Body of pancreas (tissue), 4 donors: Measurements from ENCODE around the gene CSH2. TPM values are rescaled to one million over a fixed set of nuclear protein-coding genes. Genes with fewer than 3 reads are reported as not detected.

Experiments
- ATAC-seq: fragments of 150-250 bp; one replicate; pipeline ENCODE4 v1.9.1; 2016
- DNase-seq, 4 donors: peaks; one replicate each; pipeline ENCODE4 v3.0.0-alpha.2; 2019
- H3K27ac ChIP-seq, 4 donors: fragments of 200-600 bp; sonication (generic); 1 replicate in 3 of 4; 2 replicates in 1 of 4; pipeline versions ENCODE4 v1.5.1 to v1.6.1; 2016 to 2019; ENCODE audit warnings: mild to moderate bottlenecking in 1 of 4, mixed read lengths in 1 of 4, moderate library complexity in 1 of 4
- H3K27me3 ChIP-seq, 2 donors: fragments of 200-600 bp; sonication (generic); one replicate each; pipeline ENCODE4 v1.6.0; 2016; ENCODE audit warnings: mild to moderate bottlenecking in 1 of 2
- H3K36me3 ChIP-seq, 2 donors: fragments of 200-600 bp; sonication (generic); replicated peaks in 1 of 2; 2 replicates each; pipeline ENCODE4 v1.5.1; 2016; ENCODE audit warnings: low read depth in 2 of 2; ENCODE audit not compliant: insufficient read depth in 1 of 2
- H3K4me1 ChIP-seq: fragments of 200-600 bp; sonication (generic); one replicate; pipeline ENCODE4 v1.6.0; 2016
- H3K4me3 ChIP-seq, 2 donors: fragments of 200-600 bp; sonication (generic); 1 replicate in 1 of 2; 2 replicates in 1 of 2; pipeline ENCODE4 v1.5.1; 2016 to 2019
- H3K9me3 ChIP-seq, 3 donors: fragments of 200-600 bp; sonication (generic); 1 replicate in 2 of 3; 2 replicates in 1 of 3; pipeline ENCODE4 v1.5.1; 2016
- CTCF ChIP-seq, 7 experiments: fragments of 450-650 bp in 4 of 7; fragments of 200-600 bp in 3 of 7; sonication (generic) in 3 of 7; IDR thresholded peaks; one replicate each; pipeline ENCODE4 v1.5.1; 2016 to 2019; ENCODE audit warnings: antibody characterized with exemption in 7 of 7
- POLR2A ChIP-seq, 3 donors: fragments of 450-650 bp; IDR thresholded peaks; one replicate each; pipeline ENCODE4 v1.6.1; 2016; ENCODE audit warnings: antibody characterized with exemption in 3 of 3, mild to moderate bottlenecking in 2 of 3
- WGBS, 2 donors: methylation state at CpG; one replicate each; pipeline ENCODE4 v1.1.5; 2017; 5-methylcytosine and 5-hydroxymethylcytosine counted together
- intact Hi-C: fragments of 100-400 bp; cut with DNase I; formaldehyde crosslinking; loops from one replicate; pipeline ENCODE4 v1.15.1; 2023
- total RNA-seq, 2 donors: library from RNA; depleted of rRNA; stranded (reverse); fragments of >200 nt; gene quantifications; one replicate each; pipeline ENCODE4 v1.1.0, GENCODE V29; 2016

CSH2 gene
- total RNA-seq, 2 donors from 2014 or later = not detected

GRCh38 chr17:63855185-63855584, 18.3 kb downstream of the CSH2 start:
- Histone ChIP-seq H3K4me3 (no peak overlapping the region), H3K36me3 (no peaks in the 10 kb centered on the region), H3K4me1 (no peaks in the 10 kb centered on the region), H3K9me3 (no peaks in the 10 kb centered on the region), H3K27ac (no peak overlapping the region), H3K27me3 (no peaks in the 10 kb centered on the region)
- ATAC-seq (no peak), DNase-seq (no peak)
- TF ChIP-seq POLR2A (IDR thresholded peaks at IDR 0.05) = no peak
- TF ChIP-seq CTCF (IDR thresholded peaks at IDR 0.05) = no peak
- WGBS, 2 donors = 79% methylated on average over 8 of the region's 8 CpGs
- intact Hi-C loops = no loop called here

- TF ChIP-seq CTCF (IDR thresholded peaks at IDR 0.05) (no peak), POLR2A (IDR thresholded peaks at IDR 0.05) (no peak)
- WGBS, 2 donors = 49 to 59% methylated on average over 5 of the region's 5 CpGs
- DNase-seq (no peak), ATAC-seq (no peak)
- Histone ChIP-seq H3K36me3 (no peaks in the 10 kb centered on the region), H3K27ac (no peak overlapping the region), H3K4me1 (no peaks in the 10 kb centered on the region), H3K27me3 (no peaks in the 10 kb centered on the region), H3K9me3 (no peaks in the 10 kb centered on the region), H3K4me3 (no peak overlapping the region)
- intact Hi-C loops = no loop called here
Observed at GRCh38 chr17:63854709-63855108, 18.8 kb downstream of the CSH2 start.

DNA sequence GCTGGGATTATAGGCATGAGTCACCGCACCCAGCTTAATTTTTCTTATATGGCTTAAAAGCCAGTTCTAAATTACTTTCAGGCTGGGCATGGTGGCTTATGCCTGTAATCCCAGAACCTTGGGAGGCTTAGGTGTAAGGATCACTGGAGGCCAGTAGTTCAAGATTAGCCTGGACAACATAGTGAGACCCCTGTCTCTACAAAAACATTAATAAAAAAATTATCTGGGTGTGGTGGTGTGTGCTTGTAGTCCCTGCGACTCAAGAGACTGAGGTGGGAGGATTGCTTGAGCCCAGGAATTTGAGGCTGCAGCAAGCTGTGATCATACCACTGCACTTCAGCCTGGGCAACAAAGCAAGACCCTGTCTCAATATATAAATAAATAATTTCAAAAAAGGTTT, 20.2 kb downstream of the CSH2 start:
- DNase-seq (no peak), ATAC-seq (no peak)
- H3K27ac ChIP-seq = no peak overlapping the region
- H3K4me1 ChIP-seq = peaks cover 12% of the 10 kb centered on the region
- 83 to 94% methylated on average over 2 of the region's 2 CpGs for WGBS, 2 donors
- H3K27me3 ChIP-seq = no peaks in the 10 kb centered on the region
- intact Hi-C loops = no loop called here
- H3K4me3 ChIP-seq = no peak overlapping the region
- peaks cover 0 to 6% (median 0%) of the 10 kb centered on the region in 3 donors for H3K9me3 ChIP-seq
- H3K36me3 ChIP-seq = no peaks in the 10 kb centered on the region
- TF ChIP-seq POLR2A (IDR thresholded peaks at IDR 0.05) = no peak
- TF ChIP-seq CTCF (IDR thresholded peaks at IDR 0.05) = no peak

GRCh38 chr17:63850401-63850800, 23.1 kb downstream of the CSH2 start:
- WGBS, 2 donors = 88 to 91% methylated on average over 9 of the region's 9 CpGs
- no peak for TF ChIP-seq POLR2A (IDR thresholded peaks at IDR 0.05)
- TF ChIP-seq CTCF (IDR thresholded peaks at IDR 0.05) = no peak
- intact Hi-C loops = no loop called here
- Histone ChIP-seq H3K9me3 (peaks cover 0 to 6% (median 0%) of the 10 kb centered on the region in 3 donors), H3K36me3 (no peaks in the 10 kb centered on the region), H3K4me3 (no peak overlapping the region), H3K4me1 (peaks cover 12% of the 10 kb centered on the region), H3K27ac (no peak overlapping the region), H3K27me3 (no peaks in the 10 kb centered on the region)
- DNase-seq (no peak), ATAC-seq (no peak)
